ENCODE measurements around the gene LCE5A. TPM values are rescaled to one million over a fixed set of nuclear protein-coding genes. Genes with fewer than 3 reads are reported as not detected.
A peak's percentile ranks its signal among the peaks of the same experiment; 100 is the strongest.

The LCE5A gene
- total and polyA plus RNA-seq, 2 experiments from 2014 or later = not detected

DNA sequence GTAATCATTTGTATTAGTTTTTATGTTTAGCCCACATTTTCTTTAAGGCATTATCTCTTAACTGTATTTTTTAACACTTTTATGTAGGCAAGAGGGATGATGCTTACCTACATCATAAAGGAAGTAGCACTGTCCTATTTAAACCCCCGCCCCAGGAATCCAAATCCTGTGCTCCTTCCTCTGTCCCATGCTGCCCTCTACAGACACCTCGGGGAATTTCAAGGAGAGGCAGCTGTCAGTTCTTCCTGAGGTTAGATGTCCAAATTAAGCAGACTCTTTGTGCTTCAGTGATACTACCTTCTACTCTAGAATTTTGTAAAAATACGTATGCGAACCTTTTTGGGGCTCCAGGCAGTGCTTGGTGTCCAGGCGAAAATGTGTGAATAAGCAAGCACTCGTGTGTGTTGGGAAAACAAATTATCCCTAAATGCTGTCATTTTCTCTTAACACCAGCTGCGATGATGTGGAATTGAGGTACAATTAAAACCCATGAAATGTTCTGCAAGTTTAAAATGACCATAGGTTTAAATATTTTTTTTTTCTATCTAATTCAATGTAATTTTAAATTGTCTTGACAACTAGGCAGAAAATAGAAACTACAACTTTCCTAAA is 22.8 kb downstream of the LCE5A start:
- in situ Hi-C loops (cut with MboI) = no loop called here
- no peaks in the 10 kb centered on the region for H3K79me2 ChIP-seq (ENCODE audit: insufficient read depth)
- H3K36me3 ChIP-seq (ENCODE audit: low read depth) = no peaks in the 10 kb centered on the region
- 15 to 18% methylated on average over 7 of the region's 7 CpGs for WGBS, 2 experiments (ENCODE audit: low coverage in 1 of 2, low lambda C conversion rate in 2 of 2, missing lambda C conversion rate in 2 of 2)
- H3K4me2 ChIP-seq (ENCODE audit: unreplicated experiment) = no peak overlapping the region
- no peak overlapping the region for H2AFZ ChIP-seq
- DNase-seq = peak; percentile 66
- no peaks in the 10 kb centered on the region for H3K9me2 ChIP-seq (ENCODE audit: insufficient read depth)
- no peak overlapping the region for H3K4me3 ChIP-seq
- TF ChIP-seq EZH2 (IDR thresholded peaks at IDR 0.05; ENCODE audit: insufficient read depth, poor library complexity, severe bottlenecking) = no peak
- no peak for TF ChIP-seq EZH2phosphoT487 (IDR thresholded peaks at IDR 0.05; ENCODE audit: insufficient read depth, low read depth)
- H3K27me3 ChIP-seq (replicated peaks; ENCODE audit: insufficient read depth) = peaks cover 39% of the 10 kb centered on the region
- H3K9ac ChIP-seq = no peak overlapping the region
- no peaks in the 10 kb centered on the region for H3K4me1 ChIP-seq (ENCODE audit: insufficient read depth)
- H3K9me3 ChIP-seq (ENCODE audit: low read depth) = no peaks in the 10 kb centered on the region
- H4K20me1 ChIP-seq (ENCODE audit: insufficient read depth) = no peaks in the 10 kb centered on the region
- H3K27ac ChIP-seq = no peak overlapping the region
- H3F3A ChIP-seq (ENCODE audit: insufficient read depth) = no peaks in the 10 kb centered on the region

GRCh38 chr1:152535774-152536173 is 25.2 kb downstream of the LCE5A start:
- Histone ChIP-seq H4K20me1 (ENCODE audit: insufficient read depth) (no peaks in the 10 kb centered on the region), H3K27me3 (replicated peaks; ENCODE audit: insufficient read depth) (peaks cover 40% of the 10 kb centered on the region), H3K27ac (no peak overlapping the region), H3F3A (ENCODE audit: insufficient read depth) (no peaks in the 10 kb centered on the region), H3K36me3 (ENCODE audit: low read depth) (no peaks in the 10 kb centered on the region), H3K4me2 (ENCODE audit: unreplicated experiment) (no peak overlapping the region), H3K4me1 (ENCODE audit: insufficient read depth) (no peaks in the 10 kb centered on the region), H3K9me2 (ENCODE audit: insufficient read depth) (no peaks in the 10 kb centered on the region), H3K9ac (no peak overlapping the region), H2AFZ (no peak overlapping the region), H3K79me2 (ENCODE audit: insufficient read depth) (no peaks in the 10 kb centered on the region), H3K4me3 (no peak overlapping the region), H3K9me3 (ENCODE audit: low read depth) (no peaks in the 10 kb centered on the region)
- TF ChIP-seq EZH2phosphoT487 (IDR thresholded peaks at IDR 0.05; ENCODE audit: insufficient read depth, low read depth) (no peak), EZH2 (IDR thresholded peaks at IDR 0.05; ENCODE audit: insufficient read depth, poor library complexity, severe bottlenecking) (no peak)
- in situ Hi-C loops (cut with MboI) = no loop called here
- no peak for DNase-seq
- WGBS, 2 experiments (ENCODE audit: low coverage in 1 of 2, low lambda C conversion rate in 2 of 2, missing lambda C conversion rate in 2 of 2) = 37 to 42% methylated on average over 3 of the region's 3 CpGs

GRCh38 chr1:152537496-152537895 is 26.9 kb downstream of the LCE5A start:
- H3K36me3 ChIP-seq (ENCODE audit: low read depth) = no peaks in the 10 kb centered on the region
- H4K20me1 ChIP-seq (ENCODE audit: insufficient read depth) = no peaks in the 10 kb centered on the region
- H3K27me3 ChIP-seq (replicated peaks; ENCODE audit: insufficient read depth) = peaks cover 40% of the 10 kb centered on the region
- H3K9me2 ChIP-seq (ENCODE audit: insufficient read depth) = no peaks in the 10 kb centered on the region
- H3K4me1 ChIP-seq (ENCODE audit: insufficient read depth) = no peaks in the 10 kb centered on the region
- 8 to 14% methylated on average over 4 of the region's 4 CpGs for WGBS, 2 experiments (ENCODE audit: low coverage in 1 of 2, low lambda C conversion rate in 2 of 2, missing lambda C conversion rate in 2 of 2)
- in situ Hi-C loops (cut with MboI) = no loop called here
- no peak overlapping the region for H3K4me2 ChIP-seq (ENCODE audit: unreplicated experiment)
- H3K4me3 ChIP-seq = no peak overlapping the region
- TF ChIP-seq EZH2 (IDR thresholded peaks at IDR 0.05; ENCODE audit: insufficient read depth, poor library complexity, severe bottlenecking) = no peak
- no peak for TF ChIP-seq EZH2phosphoT487 (IDR thresholded peaks at IDR 0.05; ENCODE audit: insufficient read depth, low read depth)
- no peak overlapping the region for H3K27ac ChIP-seq
- no peak for DNase-seq
- no peaks in the 10 kb centered on the region for H3F3A ChIP-seq (ENCODE audit: insufficient read depth)
- H3K9me3 ChIP-seq (ENCODE audit: low read depth) = no peaks in the 10 kb centered on the region
- no peak overlapping the region for H2AFZ ChIP-seq
- H3K9ac ChIP-seq = no peak overlapping the region
- no peaks in the 10 kb centered on the region for H3K79me2 ChIP-seq (ENCODE audit: insufficient read depth)

GRCh38 chr1:152539901-152540300 is 29.3 kb downstream of the LCE5A start:
- no peak overlapping the region for H3K4me3 ChIP-seq
- 27 to 31% methylated on average over 2 of the region's 2 CpGs for WGBS, 2 experiments (ENCODE audit: low coverage in 1 of 2, low lambda C conversion rate in 2 of 2, missing lambda C conversion rate in 2 of 2)
- H3K4me1 ChIP-seq (ENCODE audit: insufficient read depth) = no peaks in the 10 kb centered on the region
- H3K9me3 ChIP-seq (ENCODE audit: low read depth) = no peaks in the 10 kb centered on the region
- H3K9me2 ChIP-seq (ENCODE audit: insufficient read depth) = no peaks in the 10 kb centered on the region
- TF ChIP-seq EZH2phosphoT487 (IDR thresholded peaks at IDR 0.05; ENCODE audit: insufficient read depth, low read depth) (no peak), EZH2 (IDR thresholded peaks at IDR 0.05; ENCODE audit: insufficient read depth, poor library complexity, severe bottlenecking) (no peak)
- no peaks in the 10 kb centered on the region for H3K36me3 ChIP-seq (ENCODE audit: low read depth)
- H3K4me2 ChIP-seq (ENCODE audit: unreplicated experiment) = no peak overlapping the region
- in situ Hi-C loops (cut with MboI) = no loop called here
- no peaks in the 10 kb centered on the region for H4K20me1 ChIP-seq (ENCODE audit: insufficient read depth)
- DNase-seq = no peak
- H3K27ac ChIP-seq = no peak overlapping the region
- no peak overlapping the region for H2AFZ ChIP-seq
- no peak overlapping the region for H3K9ac ChIP-seq
- H3K79me2 ChIP-seq (ENCODE audit: insufficient read depth) = no peaks in the 10 kb centered on the region
- H3F3A ChIP-seq (ENCODE audit: insufficient read depth) = no peaks in the 10 kb centered on the region
- H3K27me3 ChIP-seq (replicated peaks; ENCODE audit: insufficient read depth) = peaks cover 32% of the 10 kb centered on the region
